Measurements from ENCODE around the gene EPG5. TPM values are rescaled to one million over a fixed set of nuclear protein-coding genes. Genes with fewer than 3 reads are reported as not detected.

EPG5 gene
- polyA plus RNA-seq, 2 of the 4 experiments (the other 2 are of a cell fraction) = 3.8 to 10.7 TPM

GRCh38 chr18:45860971-45861370 is 106.2 kb downstream of the EPG5 start:
- FAIRE-seq (no peak), ATAC-seq (no peak), DNase-seq (ENCODE audit: low read depth in 1 of 2, low spot score in 1 of 2) (no peak)
- Histone ChIP-seq H3K4me2 (no peak overlapping the region), H3K4me3 (no peak overlapping the region), H3K27ac (no peak overlapping the region), H3K4me1 (no peaks in the 10 kb centered on the region), H3K9me3 (no peaks in the 10 kb centered on the region)
- WGBS (ENCODE audit: missing lambda C conversion rate) = 84% methylated on average over 3 of the region's 3 CpGs
- ChIA-PET POLR2A (no interaction called here), CTCF (no interaction called here)
- no peak for TF ChIP-seq ZSCAN20 (CRISPR knock-in tag; IDR thresholded peaks at IDR 0.05)
- no peak for TF ChIP-seq HOXA7 (CRISPR knock-in tag; IDR thresholded peaks at IDR 0.05)
- no peak for TF ChIP-seq BHLHE40 (IDR thresholded peaks at IDR 0.05; ENCODE audit: low read depth, low read length)
- TF ChIP-seq TP53 (CRISPR knock-in tag; IDR thresholded peaks at IDR 0.05) = no peak
- no peak for TF ChIP-seq MAZ (IDR thresholded peaks at IDR 0.05; ENCODE audit: borderline replicate concordance, low read depth, low read length)
- TF ChIP-seq ESRRA (IDR thresholded peaks at IDR 0.05; ENCODE audit: borderline replicate concordance, low read length) = no peak
- TF ChIP-seq PHF8 (IDR thresholded peaks at IDR 0.05; ENCODE audit: borderline replicate concordance, low read depth) = no peak
- no peak for TF ChIP-seq REST (IDR thresholded peaks at IDR 0.05)
- TF ChIP-seq KDM5A (IDR thresholded peaks at IDR 0.05) = no peak
- TF ChIP-seq FOXS1 (CRISPR knock-in tag; IDR thresholded peaks at IDR 0.05) = no peak
- no peak for TF ChIP-seq MYC (IDR thresholded peaks at IDR 0.05; ENCODE audit: borderline replicate concordance, low read length)
- no peak for TF ChIP-seq SMC3 (IDR thresholded peaks at IDR 0.05)
- no peak for TF ChIP-seq HOXB5 (CRISPR knock-in tag; IDR thresholded peaks at IDR 0.05)

GRCh38 chr18:45860492-45860891 is 106.6 kb downstream of the EPG5 start:
- ChIA-PET POLR2A (no interaction called here), CTCF (no interaction called here)
- DNase-seq (ENCODE audit: low read depth in 1 of 2, low spot score in 1 of 2) = no peak
- Histone ChIP-seq H3K9me3 (no peaks in the 10 kb centered on the region), H3K4me3 (no peak overlapping the region), H3K4me1 (no peaks in the 10 kb centered on the region), H3K4me2 (no peak overlapping the region), H3K27ac (no peak overlapping the region)
- no peak for ATAC-seq
- WGBS (ENCODE audit: missing lambda C conversion rate) = 97% methylated on average over 4 of the region's 4 CpGs
- FAIRE-seq = no peak
- no peak for TF ChIP-seq ELK1 (IDR thresholded peaks at IDR 0.05; ENCODE audit: low read depth, low read length)
- TF ChIP-seq HEYL (CRISPR knock-in tag; IDR thresholded peaks at IDR 0.05) = no peak
- no peak for TF ChIP-seq CBX2 (IDR thresholded peaks at IDR 0.05; ENCODE audit: borderline replicate concordance, low read depth)
- TF ChIP-seq CEBPB (IDR thresholded peaks at IDR 0.05) = no peak
- TF ChIP-seq RFX5 (IDR thresholded peaks at IDR 0.05) = no peak
- no peak for TF ChIP-seq FOSB (CRISPR knock-in tag; IDR thresholded peaks at IDR 0.05)
- TF ChIP-seq HMGXB4 (CRISPR knock-in tag; IDR thresholded peaks at IDR 0.05; ENCODE audit: borderline replicate concordance) = no peak
- TF ChIP-seq BHLHE40 (IDR thresholded peaks at IDR 0.05; ENCODE audit: low read depth, low read length) = no peak
- TF ChIP-seq POLR2A (IDR thresholded peaks at IDR 0.05; ENCODE audit: low read length) = no peak
- no peak for TF ChIP-seq POLR2AphosphoS2 (conservative IDR thresholded peaks at IDR 0.05; ENCODE audit: low read length)
- TF ChIP-seq CHD4 (IDR thresholded peaks at IDR 0.05; ENCODE audit: borderline replicate concordance) = no peak
- TF ChIP-seq CTCF (IDR thresholded peaks at IDR 0.05) = no peak
- TF ChIP-seq JUNB (IDR thresholded peaks at IDR 0.05) = no peak
- no peak for TF ChIP-seq ATOH8 (CRISPR knock-in tag; IDR thresholded peaks at IDR 0.05; ENCODE audit: low read depth)
- no peak for TF ChIP-seq EHMT2 (IDR thresholded peaks at IDR 0.05; ENCODE audit: low read depth)

Measured in A549 (cell line).